Natural killer cell (primary cell): ENCODE results near the gene CDCP2. TPM values are rescaled to one million over a fixed set of nuclear protein-coding genes. Genes with fewer than 3 reads are reported as not detected.
A peak's percentile ranks its signal among the peaks of the same experiment; 100 is the strongest.

Experiments
- ATAC-seq, 3 donors: fragments of 150-1000 bp in 2 of 3; fragments of 200-7000 bp in 1 of 3; cut with Tn5 transposase; 1 replicate in 1 of 3; 2 replicates in 2 of 3; pipeline ENCODE4 v1.10.0; 2021; ENCODE audit warnings: mild to moderate bottlenecking in 2 of 3, moderate library complexity in 2 of 3
- DNase-seq, 2 donors: peaks; one replicate each; pipeline versions ENCODE4 v3.0.0 to v3.0.0-alpha.2; 2013 to 2021; ENCODE audit warnings: mixed read lengths in 1 of 2
- H3K27ac ChIP-seq: one replicate; pipeline ENCODE4 v1.5.1; 2013; ENCODE audit warnings: mild to moderate bottlenecking, low read length
- H3K27me3 ChIP-seq: one replicate; pipeline ENCODE4 v1.6.1; 2013; ENCODE audit warnings: low read length; ENCODE audit not compliant: control insufficient read depth, insufficient read depth
- H3K36me3 ChIP-seq: one replicate; pipeline ENCODE4 v1.6.1; 2013; ENCODE audit warnings: low read length; ENCODE audit not compliant: control insufficient read depth, insufficient read depth
- H3K4me1 ChIP-seq: one replicate; pipeline ENCODE4 v1.6.1; 2013; ENCODE audit warnings: low read length; ENCODE audit not compliant: control insufficient read depth, insufficient read depth
- H3K4me3 ChIP-seq: one replicate; pipeline ENCODE4 v1.5.1; 2013; ENCODE audit warnings: low read length
- H3K9me3 ChIP-seq: one replicate; pipeline ENCODE4 v1.6.1; 2013; ENCODE audit warnings: low read length; ENCODE audit not compliant: control insufficient read depth, insufficient read depth
- H3K27ac Mint-ChIP-seq, 2 donors: one replicate each; pipeline ENCODE4 v1.8.0; 2022; ENCODE audit warnings: mild to moderate bottlenecking in 2 of 2, mixed read lengths in 2 of 2, moderate library complexity in 1 of 2
- H3K27me3 Mint-ChIP-seq, 2 donors: one replicate each; pipeline ENCODE4 v1.8.0; 2022; ENCODE audit warnings: low read depth in 2 of 2, mixed read lengths in 2 of 2
- H3K36me3 Mint-ChIP-seq: one replicate; pipeline ENCODE4 v1.8.0; 2022; ENCODE audit warnings: mixed read lengths
- H3K4me1 Mint-ChIP-seq, 2 donors: one replicate each; pipeline ENCODE4 v1.8.0; 2022; ENCODE audit warnings: mixed read lengths in 2 of 2
- H3K4me3 Mint-ChIP-seq: one replicate; pipeline ENCODE4 v1.8.0; 2022; ENCODE audit warnings: mild to moderate bottlenecking, moderate library complexity, mixed read lengths
- H3K9me3 Mint-ChIP-seq, 2 donors: one replicate each; pipeline ENCODE4 v1.8.0; 2022; ENCODE audit warnings: mixed read lengths in 2 of 2
- CTCF ChIP-seq: fragments of 200-600 bp; IDR thresholded peaks from one replicate; pipeline ENCODE4 v1.8.0; 2022; ENCODE audit warnings: antibody characterized with exemption
- WGBS: methylation state at CpG from one replicate; pipeline ENCODE4 v1.1.7; 2013; ENCODE audit warnings: missing lambda C conversion rate; ENCODE audit not compliant: insufficient coverage; 5-methylcytosine and 5-hydroxymethylcytosine counted together
- intact Hi-C: fragments of 100-400 bp; cut with micrococcal nuclease; formaldehyde crosslinking; loops from one replicate; pipeline ENCODE4 v1.14.2; 2022
- total RNA-seq, 4 donors: library from RNA; stranded (reverse); fragments of 120-200 nt in 1 of 4; gene quantifications; one replicate each; pipeline versions ENCODE4 v1.2.3 to v1.2.4, GENCODE V29; 2013 to 2022

The CDCP2 gene
- total RNA-seq, 3 donors from 2014 or later (not counting 1 experiment from before 2014, with no cell fraction given), result 0.30 TPM; not detected in 2

GRCh38 chr1:54112705-54113368 is 40.0 kb downstream of the CDCP2 start:
- H3K4me1 ChIP-seq, result no peaks in the 10 kb centered on the region
- no peak overlapping the region for H3K27ac Mint-ChIP-seq
- H3K4me3 Mint-ChIP-seq, result no peak overlapping the region
- ATAC-seq, result no peak
- H3K36me3 Mint-ChIP-seq, result no peaks in the 10 kb centered on the region
- no peak for TF ChIP-seq CTCF
- no peaks in the 10 kb centered on the region for H3K36me3 ChIP-seq
- intact Hi-C loops, result no loop called here
- no peak for DNase-seq
- H3K27me3 Mint-ChIP-seq, result no peaks in the 10 kb centered on the region
- H3K27me3 ChIP-seq, result no peaks in the 10 kb centered on the region
- H3K9me3 ChIP-seq, result no peaks in the 10 kb centered on the region
- H3K4me3 ChIP-seq, result no peak overlapping the region
- H3K9me3 Mint-ChIP-seq, result no peaks in the 10 kb centered on the region
- no peak overlapping the region for H3K27ac ChIP-seq
- H3K4me1 Mint-ChIP-seq, result peaks cover 0 to 5% of the 10 kb centered on the region in 2 donors
- WGBS, result 95% methylated on average over 5 of the region's 5 CpGs

- intact Hi-C loops, result no loop called here
- WGBS, result 94% methylated on average over 5 of the region's 7 CpGs
- H3K4me1 Mint-ChIP-seq, result peaks cover 0 to 5% of the 10 kb centered on the region in 2 donors
- no peaks in the 10 kb centered on the region for H3K27me3 ChIP-seq
- H3K36me3 Mint-ChIP-seq, result no peaks in the 10 kb centered on the region
- H3K27me3 Mint-ChIP-seq, result no peaks in the 10 kb centered on the region
- H3K4me1 ChIP-seq, result no peaks in the 10 kb centered on the region
- no peaks in the 10 kb centered on the region for H3K9me3 Mint-ChIP-seq
- TF ChIP-seq CTCF, result no peak
- H3K4me3 ChIP-seq, result no peak overlapping the region
- ATAC-seq, result no peak
- H3K9me3 ChIP-seq, result no peaks in the 10 kb centered on the region
- H3K4me3 Mint-ChIP-seq, result no peak overlapping the region
- no peak overlapping the region for H3K27ac Mint-ChIP-seq
- no peak overlapping the region for H3K27ac ChIP-seq
- H3K36me3 ChIP-seq, result no peaks in the 10 kb centered on the region
- no peak for DNase-seq
Observed at GRCh38 chr1:54112027-54112426, 40.8 kb downstream of the CDCP2 start.

DNA sequence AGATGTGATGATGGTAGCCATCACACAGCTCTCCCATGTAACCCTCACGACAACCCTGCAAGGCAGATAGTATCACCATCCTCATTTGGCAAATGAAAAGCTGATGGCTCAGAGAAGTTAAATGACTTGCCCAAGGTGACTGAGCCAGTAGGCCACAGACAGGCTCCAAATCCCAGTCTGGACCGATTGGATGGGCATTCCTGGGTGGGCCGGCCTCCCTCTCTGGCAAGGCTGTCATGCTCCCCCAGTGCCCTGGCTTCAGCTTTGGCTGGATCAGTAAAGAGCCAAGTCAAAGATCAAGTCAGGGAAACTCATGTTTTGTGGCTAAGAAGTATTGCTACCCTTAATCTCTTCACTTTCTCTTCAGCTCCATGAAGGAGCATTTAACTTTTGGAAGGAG is 41.2 kb downstream of the CDCP2 start:
- Histone ChIP-seq H3K27ac (no peak overlapping the region), H3K9me3 (no peaks in the 10 kb centered on the region), H3K27me3 (no peaks in the 10 kb centered on the region), H3K4me3 (no peak overlapping the region), H3K36me3 (no peaks in the 10 kb centered on the region), H3K4me1 (no peaks in the 10 kb centered on the region)
- no peak for ATAC-seq
- WGBS, result 93% methylated on average over 3 of the region's 3 CpGs
- Mint-ChIP-seq H3K4me3 (no peak overlapping the region), H3K36me3 (no peaks in the 10 kb centered on the region), H3K27me3 (no peaks in the 10 kb centered on the region), H3K4me1 (peaks cover 0 to 5% of the 10 kb centered on the region in 2 donors), H3K9me3 (no peaks in the 10 kb centered on the region), H3K27ac (no peak overlapping the region)
- no peak for DNase-seq
- no peak for TF ChIP-seq CTCF
- intact Hi-C loops, result no loop called here

DNA sequence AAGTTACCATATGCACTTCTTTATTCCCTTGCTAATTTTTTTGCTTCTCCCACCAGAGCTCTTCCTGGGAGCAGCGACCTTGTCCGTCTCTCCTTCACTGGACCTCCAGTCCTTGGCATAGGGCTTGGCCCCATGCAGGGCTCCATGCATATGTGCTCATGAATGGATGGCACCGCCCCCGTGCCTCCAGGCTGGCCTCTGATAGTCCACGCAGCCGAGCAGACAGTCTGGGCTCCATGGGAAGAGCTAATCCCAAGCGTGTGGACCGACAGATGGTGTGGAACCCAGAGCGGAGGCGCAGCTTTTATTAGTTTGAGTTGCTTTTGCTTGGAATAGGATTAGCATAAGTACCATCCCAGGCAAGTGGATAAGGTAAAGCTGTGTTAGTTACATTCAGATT is 41.8 kb downstream of the CDCP2 start:
- H3K9me3 ChIP-seq, result no peaks in the 10 kb centered on the region

More for the DNA sequence above, 41.8 kb downstream of the CDCP2 start:
- peaks cover 0 to 2% of the 10 kb centered on the region in 2 donors for H3K4me1 Mint-ChIP-seq
- Histone ChIP-seq H3K36me3 (no peaks in the 10 kb centered on the region), H3K27ac (no peak overlapping the region), H3K4me1 (no peaks in the 10 kb centered on the region), H3K27me3 (no peaks in the 10 kb centered on the region), H3K4me3 (no peak overlapping the region)
- ATAC-seq (peak in 1 of 3 donors; percentile 16), DNase-seq (no peak)
- TF ChIP-seq CTCF, result no peak
- WGBS, result 94% methylated on average over 10 of the region's 10 CpGs
- intact Hi-C loops, result no loop called here
- H3K4me3 Mint-ChIP-seq, result no peak overlapping the region
- no peaks in the 10 kb centered on the region for H3K27me3 Mint-ChIP-seq
- no peak overlapping the region for H3K27ac Mint-ChIP-seq
- no peaks in the 10 kb centered on the region for H3K9me3 Mint-ChIP-seq
- H3K36me3 Mint-ChIP-seq, result no peaks in the 10 kb centered on the region
